SK-N-SH (cell line): Measurements from ENCODE around the gene TEKT5. TPM values are rescaled to one million over a fixed set of nuclear protein-coding genes. Genes with fewer than 3 reads are reported as not detected.

Experiments used
- CTCF ChIA-PET: fragments of 300-600, 350-600 bp; formaldehyde crosslinking; extraction: SDS; loops from one replicate; lab custom pipeline; 2021; lab: Yijun Ruan, JAX
- POLR2A ChIA-PET: fragments of 350-600 bp; sonication (Branson Sonifier 250); formaldehyde crosslinking; extraction: SDS; loops from one replicate; lab custom pipeline; 2020; ENCODE audit warnings: antibody characterized with exemption, inconsistent platforms; lab: Yijun Ruan, JAX
- DNase-seq: peaks from one replicate; pipeline ENCODE4 v3.0.0; 2012
- H2AFZ ChIP-seq: fragments of 200-600 bp; sonication (generic); 2 replicates; pipeline ENCODE4 v1.8.1; 2016; ENCODE audit warnings: antibody characterized with exemption, mild to moderate bottlenecking, low read depth
- H3F3A ChIP-seq: fragments of 200-600 bp; sonication (generic); replicated peaks from 2 replicates; pipeline ENCODE3; 2016; ENCODE audit warnings: antibody characterized with exemption, mild to moderate bottlenecking; ENCODE audit not compliant: insufficient read depth
- H3K27ac ChIP-seq, 2 experiments: fragments of 200-500 bp in 1 of 2; fragments of 200-600 bp in 1 of 2; sonication (Bioruptor generic) in 1 of 2; sonication (generic), shearing (Covaris generic) in 1 of 2; 2 replicates each; pipeline versions ENCODE4 v1.5.1 to v1.6.1; 2014 to 2016; ENCODE audit warnings: low read depth in 2 of 2, inconsistent platforms in 1 of 2, low read length in 1 of 2, mild to moderate bottlenecking in 1 of 2, mixed read lengths in 1 of 2
- H3K27me3 ChIP-seq: fragments of 200-600 bp; sonication (generic), shearing (Covaris generic); 2 replicates; pipeline ENCODE4 v1.6.1; 2016; ENCODE audit warnings: mixed run types; ENCODE audit not compliant: insufficient read depth
- H3K36me3 ChIP-seq, 2 experiments: fragments of 200-500 bp in 1 of 2; fragments of 200-600 bp in 1 of 2; sonication (Bioruptor generic) in 1 of 2; sonication (generic) in 1 of 2; replicated peaks in 1 of 2; 2 replicates each; pipeline versions ENCODE3 to v1.5.1; 2014 to 2016; ENCODE audit warnings: low read length in 1 of 2, mild to moderate bottlenecking in 1 of 2; ENCODE audit not compliant: insufficient read depth in 2 of 2, control insufficient read depth in 1 of 2
- H3K4me1 ChIP-seq, 2 experiments: fragments of 200-500 bp in 1 of 2; fragments of 200-600 bp in 1 of 2; sonication (Bioruptor generic) in 1 of 2; sonication (generic), shearing (Covaris generic) in 1 of 2; 2 replicates each; pipeline versions ENCODE4 v1.5.1 to v1.6.1; 2014 to 2016; ENCODE audit warnings: low read depth in 1 of 2, low read length in 1 of 2, mixed run types in 1 of 2; ENCODE audit not compliant: insufficient read depth in 2 of 2, control insufficient read depth in 1 of 2
- H3K4me2 ChIP-seq: fragments of 200-600 bp; sonication (generic), shearing (Covaris generic); 2 replicates; pipeline ENCODE4 v1.6.1; 2017; ENCODE audit warnings: mixed run types
- H3K4me3 ChIP-seq, 2 experiments: fragments of 200-500 bp in 1 of 2; fragments of 200-600 bp in 1 of 2; sonication (Bioruptor generic) in 1 of 2; sonication (generic), shearing (Covaris generic) in 1 of 2; 2 replicates each; pipeline versions ENCODE4 v1.5.1 to v1.8.1; 2014 to 2016; ENCODE audit warnings: low read depth in 2 of 2, inconsistent platforms in 1 of 2, low read length in 1 of 2, mild to moderate bottlenecking in 1 of 2, mixed read lengths in 1 of 2, moderate library complexity in 1 of 2
- H3K79me2 ChIP-seq: fragments of 200-600 bp; sonication (generic); 2 replicates; pipeline ENCODE4 v1.8.1; 2017; ENCODE audit warnings: mild to moderate bottlenecking; ENCODE audit not compliant: insufficient read depth
- H3K9ac ChIP-seq: fragments of 200-600 bp; sonication (generic); 2 replicates; pipeline ENCODE4 v1.6.1; 2017; ENCODE audit warnings: mixed run types
- H3K9me2 ChIP-seq: fragments of 200-600 bp; sonication (generic); 2 replicates; pipeline ENCODE4 v1.6.1; 2017; ENCODE audit warnings: mixed run types
- H3K9me3 ChIP-seq: fragments of 200-600 bp; sonication (generic); 2 replicates; pipeline ENCODE4 v1.6.1; 2017; ENCODE audit warnings: mixed run types, mild to moderate bottlenecking, moderate library complexity
- H4K20me1 ChIP-seq: fragments of 200-600 bp; sonication (generic); 2 replicates; pipeline ENCODE4 v1.6.1; 2017; ENCODE audit warnings: mild to moderate bottlenecking, mixed run types; ENCODE audit not compliant: insufficient read depth
- CHD2 ChIP-seq: fragments of 150-350 bp; IDR thresholded peaks from 2 replicates; pipeline ENCODE4 v1.6.1; 2018; ENCODE audit warnings: low read length; ENCODE audit not compliant: partially characterized antibody
- CTCF ChIP-seq: fragments of 200-600 bp; sonication (generic); IDR thresholded peaks from 2 replicates; pipeline ENCODE4 v1.6.1; 2017; ENCODE audit warnings: antibody characterized with exemption, mild to moderate bottlenecking, moderate library complexity
- ELF1 ChIP-seq: IDR thresholded peaks from 2 replicates; pipeline ENCODE4 v1.4.0; 2012
- FOXJ3 ChIP-seq: sonication (generic); formaldehyde crosslinking; IDR thresholded peaks from 2 replicates; pipeline ENCODE4 v1.5.1; 2020; ENCODE audit warnings: mild to moderate bottlenecking, missing genetic modification reagents
- GABPA ChIP-seq: IDR thresholded peaks from 2 replicates; pipeline ENCODE4 v1.4.0; 2012; ENCODE audit warnings: low read depth, mild to moderate bottlenecking
- IRF3 ChIP-seq: fragments of 150-350 bp; IDR thresholded peaks from 2 replicates; pipeline ENCODE4 v1.6.1; 2016; ENCODE audit warnings: mild to moderate bottlenecking, low read depth, low read length
- JUND ChIP-seq: IDR thresholded peaks from 2 replicates; pipeline ENCODE4 v1.4.0; 2012
- MXI1 ChIP-seq: IDR thresholded peaks from 2 replicates; pipeline ENCODE4 v1.6.1; 2012; ENCODE audit warnings: mild to moderate bottlenecking, low read depth, low read length, improper control_type of control experiment
- RAD21 ChIP-seq: IDR thresholded peaks from 2 replicates; pipeline ENCODE4 v1.6.1; 2012; ENCODE audit warnings: mild to moderate bottlenecking, low read length
- SIN3A ChIP-seq: IDR thresholded peaks from 2 replicates; pipeline ENCODE4 v1.6.1; 2012; ENCODE audit warnings: low read depth, mild to moderate bottlenecking, low read length, moderate library complexity, borderline replicate concordance
- SMC3 ChIP-seq: IDR thresholded peaks from 2 replicates; pipeline ENCODE4 v1.6.1; 2012; ENCODE audit warnings: low read depth, low read length, improper control_type of control experiment
- USF1 ChIP-seq: IDR thresholded peaks from 2 replicates; pipeline ENCODE4 v1.4.0; 2012; ENCODE audit warnings: low read depth, borderline replicate concordance
- YY1 ChIP-seq: IDR thresholded peaks from 2 replicates; pipeline ENCODE4 v1.4.0; 2012; ENCODE audit warnings: low read depth, mild to moderate bottlenecking
- ZBTB33 ChIP-seq: IDR thresholded peaks from 2 replicates; pipeline ENCODE4 v1.4.0; 2012; ENCODE audit warnings: low read depth, borderline replicate concordance
- WGBS: methylation state at CpG from one replicate; pipeline ENCODE4 v1.1.6; 2017; ENCODE audit warnings: low lambda C conversion rate; 5-methylcytosine and 5-hydroxymethylcytosine counted together
- polyA plus RNA-seq, 3 experiments: library from polyadenylated mRNA; depleted of rRNA; stranded (reverse); fragments of >200 nt; gene quantifications; 2 replicates each; pipeline ENCODE4 v1.2.3, GENCODE V29; 2012

The TEKT5 gene
- polyA plus RNA-seq, 1 of the 3 experiments (the other 2 are of a cell fraction): not detected

GRCh38 chr16:10606607-10607006, 88.1 kb downstream of the TEKT5 start:
- WGBS: 72% methylated on average over 6 of the region's 6 CpGs
- ChIA-PET POLR2A (no interaction called here), CTCF (interaction anchor here (1.1 kb wide), 1 partner anchor 92 kb away, joined by 3 read pairs; no protein-coding TSS in a partner anchor)
- H3K9ac ChIP-seq: no peak overlapping the region
- peaks cover 7% of the 10 kb centered on the region for H3F3A ChIP-seq
- no peaks in the 10 kb centered on the region for H4K20me1 ChIP-seq
- no peak for TF ChIP-seq MXI1
- no peak for TF ChIP-seq ZBTB33
- no peak for TF ChIP-seq USF1
- no peak for TF ChIP-seq IRF3
- TF ChIP-seq RAD21: no peak
- no peak for TF ChIP-seq CHD2
- TF ChIP-seq JUND: no peak
- no peak for TF ChIP-seq ELF1
- TF ChIP-seq YY1: no peak
- TF ChIP-seq FOXJ3 (CRISPR knock-in tag): no peak
- TF ChIP-seq SMC3: no peak
- no peak for TF ChIP-seq GABPA
- no peak for TF ChIP-seq CTCF
- no peak for TF ChIP-seq SIN3A
- H3K79me2 ChIP-seq: no peaks in the 10 kb centered on the region
- H3K9me3 ChIP-seq: no peaks in the 10 kb centered on the region
- H3K9me2 ChIP-seq: no peaks in the 10 kb centered on the region
- no peak overlapping the region for H2AFZ ChIP-seq
- H3K4me2 ChIP-seq: no peak overlapping the region
- H3K27ac ChIP-seq: no peak overlapping the region
- no peaks in the 10 kb centered on the region for H3K27me3 ChIP-seq
- no peak overlapping the region for H3K4me3 ChIP-seq
- peaks cover 0 to 5% of the 10 kb centered on the region in 2 experiments; a peak in 1 of 4 replicates for H3K4me1 ChIP-seq
- no peaks in the 10 kb centered on the region for H3K36me3 ChIP-seq
- DNase-seq: no peak
